GM20000 (cell line): Measurements from ENCODE around the gene AKAP6.

Experiments used
- DNase-seq: peaks from one replicate; pipeline ENCODE4 v3.0.0; 2012; ENCODE audit warnings: low spot score
- CTCF ChIP-seq: IDR thresholded peaks from 2 replicates; pipeline ENCODE4 v1.5.1; 2012; ENCODE audit warnings: mild to moderate bottlenecking, control low read depth; ENCODE audit errors: extremely low read depth, missing control alignments

The AKAP6 gene

GRCh38 chr14:32802295-32802694 lies 473.2 kb downstream of the AKAP6 start:
- DNase-seq, result no peak
- no peak for TF ChIP-seq CTCF

- DNase-seq, result no peak
- TF ChIP-seq CTCF, result no peak
Observed at GRCh38 chr14:32805979-32806378, 476.9 kb downstream of the AKAP6 start.

GRCh38 chr14:32808644-32809043 lies 479.5 kb downstream of the AKAP6 start:
- no peak for TF ChIP-seq CTCF
- DNase-seq, result no peak

- TF ChIP-seq CTCF, result no peak
- no peak for DNase-seq
Observed at GRCh38 chr14:32809255-32809654, 480.2 kb downstream of the AKAP6 start.

- no peak for DNase-seq
- TF ChIP-seq CTCF, result no peak
Observed at GRCh38 chr14:32813401-32813800, 484.3 kb downstream of the AKAP6 start.

GRCh38 chr14:32814721-32815120 lies 485.6 kb downstream of the AKAP6 start:
- no peak for DNase-seq
- no peak for TF ChIP-seq CTCF

GRCh38 chr14:32816588-32816987 lies 487.5 kb downstream of the AKAP6 start:
- TF ChIP-seq CTCF, result no peak
- DNase-seq, result no peak

- DNase-seq, result no peak
- TF ChIP-seq CTCF, result no peak
Observed at GRCh38 chr14:32817780-32818179, 488.7 kb downstream of the AKAP6 start.
